CD4-positive, alpha-beta T cell (primary cell): ENCODE measurements around the gene GABRB1. TPM values are rescaled to one million over a fixed set of nuclear protein-coding genes. Genes with fewer than 3 reads are reported as not detected.

Source experiments
- ATAC-seq: fragments of 200-7000 bp; cut with Tn5 transposase; one replicate; pipeline ENCODE4 v1.10.0; 2022; ENCODE audit warnings: mild to moderate bottlenecking; ENCODE audit not compliant: poor library complexity
- CTCF ChIA-PET: fragments of 350-600 bp; sonication (Branson Sonifier 250); formaldehyde crosslinking; loops from one replicate; lab custom pipeline; 2021; ENCODE audit warnings: antibody characterized with exemption, inconsistent platforms; lab: Charles Lee
- POLR2A ChIA-PET: fragments of 350-600 bp; sonication (Branson Sonifier 250); formaldehyde crosslinking; loops from one replicate; lab custom pipeline; 2021; ENCODE audit warnings: antibody characterized with exemption, inconsistent platforms; lab: Charles Lee
- DNase-seq, 14 experiments: peaks; one replicate each; pipeline ENCODE4 v3.0.0-alpha.2; 2013 to 2020; ENCODE audit warnings: mixed read lengths in 2 of 14
- H3K27ac ChIP-seq, 2 donors: one replicate each; pipeline versions ENCODE4 v1.5.1 to v1.7.0; 2013; ENCODE audit warnings: low read length in 2 of 2, low read depth in 1 of 2, mild to moderate bottlenecking in 1 of 2
- H3K27me3 ChIP-seq, 2 experiments: 1 replicate in 1 of 2; 2 replicates in 1 of 2; pipeline versions ENCODE4 v1.6.1 to v1.7.0; 2013; ENCODE audit warnings: low read length in 2 of 2, control low read depth in 1 of 2, mild to moderate bottlenecking in 1 of 2, moderate library complexity in 1 of 2; ENCODE audit not compliant: insufficient read depth in 2 of 2, control insufficient read depth in 1 of 2
- H3K36me3 ChIP-seq: one replicate; pipeline ENCODE4 v1.6.1; 2013; ENCODE audit warnings: low read length, control low read depth; ENCODE audit not compliant: insufficient read depth
- H3K4me1 ChIP-seq: one replicate; pipeline ENCODE4 v1.6.1; 2013; ENCODE audit warnings: low read length, control low read depth; ENCODE audit not compliant: insufficient read depth
- H3K4me3 ChIP-seq: one replicate; pipeline ENCODE4 v1.5.1; 2013; ENCODE audit warnings: mild to moderate bottlenecking, low read length, moderate library complexity
- H3K9me3 ChIP-seq, 2 experiments: 1 replicate in 1 of 2; 2 replicates in 1 of 2; pipeline versions ENCODE4 v1.6.1 to v1.7.0; 2013; ENCODE audit warnings: low read length in 2 of 2, mild to moderate bottlenecking in 2 of 2, control low read depth in 1 of 2, moderate library complexity in 1 of 2; ENCODE audit not compliant: control insufficient read depth in 1 of 2, insufficient read depth in 1 of 2
- H3K27ac Mint-ChIP-seq: one replicate; pipeline ENCODE4 v1.8.0; 2020; ENCODE audit warnings: mixed read lengths
- H3K27me3 Mint-ChIP-seq: one replicate; pipeline ENCODE4 v1.8.0; 2021; ENCODE audit warnings: mixed read lengths
- H3K36me3 Mint-ChIP-seq: one replicate; pipeline ENCODE4 v1.8.0; 2021; ENCODE audit warnings: low read depth, mixed read lengths
- H3K4me1 Mint-ChIP-seq: one replicate; pipeline ENCODE4 v1.8.0; 2021; ENCODE audit warnings: low read depth, mixed read lengths
- H3K4me3 Mint-ChIP-seq: one replicate; pipeline ENCODE4 v1.8.0; 2020; ENCODE audit warnings: mild to moderate bottlenecking, mixed read lengths
- H3K9me3 Mint-ChIP-seq: one replicate; pipeline ENCODE4 v1.8.0; 2020; ENCODE audit warnings: mixed read lengths
- intact Hi-C, 2 experiments: fragments of 100-400 bp; cut with DNase I in 1 of 2; cut with micrococcal nuclease in 1 of 2; formaldehyde crosslinking; loops; one replicate each; pipeline versions ENCODE4 v1.15.1 to v1.9.0; 2023 to 2025; cut with DNase I, micrococcal nuclease
- total RNA-seq, 174 experiments: library from RNA in 2 of 174; stranded (reverse) in 2 of 174; gene quantifications; one replicate each; pipeline ENCODE4 v1.2.3 and lab custom pipeline; 2021 to 2026
- TF ChIP-seq, protein P1 (sequence below): fragments of 200-600 bp; IDR thresholded peaks from one replicate; pipeline ENCODE4 v1.8.0; 2022; ENCODE audit warnings: antibody characterized with exemption, mild to moderate bottlenecking

Gene GABRB1
- total RNA-seq, 2 experiments from 2014 or later, result not detected

DNA sequence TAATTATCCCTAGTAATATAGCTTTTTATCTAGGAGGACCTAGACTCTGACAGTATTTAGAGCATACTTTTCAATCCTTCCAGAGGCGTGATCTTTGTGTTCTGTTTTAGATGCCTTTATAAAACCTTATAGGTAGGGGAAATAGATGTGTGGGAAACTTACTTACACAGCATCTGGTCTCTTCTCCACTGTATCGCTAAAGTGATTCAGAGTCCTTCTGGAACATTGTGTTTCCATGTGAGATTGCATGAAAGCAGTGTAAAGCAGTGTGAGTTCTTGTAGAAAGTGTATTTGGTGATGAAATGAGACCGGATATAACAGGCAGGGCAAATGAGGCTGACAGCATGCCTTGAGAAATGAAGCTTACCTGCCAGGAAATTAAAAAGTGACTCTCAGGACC, 9.5 kb downstream of the GABRB1 start:
- no peak overlapping the region for H3K27ac Mint-ChIP-seq
- no peaks in the 10 kb centered on the region for H3K4me1 Mint-ChIP-seq
- H3K9me3 Mint-ChIP-seq, result no peaks in the 10 kb centered on the region
- H3K4me3 ChIP-seq, result no peak overlapping the region
- no peak overlapping the region for H3K27ac ChIP-seq
- no peaks in the 10 kb centered on the region for H3K4me1 ChIP-seq
- POLR2A ChIA-PET, result no interaction called here
- no peak overlapping the region for H3K4me3 Mint-ChIP-seq
- TF ChIP-seq, protein P1, sequence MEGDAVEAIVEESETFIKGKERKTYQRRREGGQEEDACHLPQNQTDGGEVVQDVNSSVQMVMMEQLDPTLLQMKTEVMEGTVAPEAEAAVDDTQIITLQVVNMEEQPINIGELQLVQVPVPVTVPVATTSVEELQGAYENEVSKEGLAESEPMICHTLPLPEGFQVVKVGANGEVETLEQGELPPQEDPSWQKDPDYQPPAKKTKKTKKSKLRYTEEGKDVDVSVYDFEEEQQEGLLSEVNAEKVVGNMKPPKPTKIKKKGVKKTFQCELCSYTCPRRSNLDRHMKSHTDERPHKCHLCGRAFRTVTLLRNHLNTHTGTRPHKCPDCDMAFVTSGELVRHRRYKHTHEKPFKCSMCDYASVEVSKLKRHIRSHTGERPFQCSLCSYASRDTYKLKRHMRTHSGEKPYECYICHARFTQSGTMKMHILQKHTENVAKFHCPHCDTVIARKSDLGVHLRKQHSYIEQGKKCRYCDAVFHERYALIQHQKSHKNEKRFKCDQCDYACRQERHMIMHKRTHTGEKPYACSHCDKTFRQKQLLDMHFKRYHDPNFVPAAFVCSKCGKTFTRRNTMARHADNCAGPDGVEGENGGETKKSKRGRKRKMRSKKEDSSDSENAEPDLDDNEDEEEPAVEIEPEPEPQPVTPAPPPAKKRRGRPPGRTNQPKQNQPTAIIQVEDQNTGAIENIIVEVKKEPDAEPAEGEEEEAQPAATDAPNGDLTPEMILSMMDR, result no peak
- intact Hi-C loops, result no loop called here
- H3K27me3 ChIP-seq, result no peaks in the 10 kb centered on the region
- CTCF ChIA-PET, result no interaction called here
- ATAC-seq, result no peak
- peaks cover 23% of the 10 kb centered on the region for H3K27me3 Mint-ChIP-seq
- no peaks in the 10 kb centered on the region for H3K36me3 ChIP-seq
- no peaks in the 10 kb centered on the region for H3K36me3 Mint-ChIP-seq
- no peak for DNase-seq
- no peaks in the 10 kb centered on the region for H3K9me3 ChIP-seq

DNA sequence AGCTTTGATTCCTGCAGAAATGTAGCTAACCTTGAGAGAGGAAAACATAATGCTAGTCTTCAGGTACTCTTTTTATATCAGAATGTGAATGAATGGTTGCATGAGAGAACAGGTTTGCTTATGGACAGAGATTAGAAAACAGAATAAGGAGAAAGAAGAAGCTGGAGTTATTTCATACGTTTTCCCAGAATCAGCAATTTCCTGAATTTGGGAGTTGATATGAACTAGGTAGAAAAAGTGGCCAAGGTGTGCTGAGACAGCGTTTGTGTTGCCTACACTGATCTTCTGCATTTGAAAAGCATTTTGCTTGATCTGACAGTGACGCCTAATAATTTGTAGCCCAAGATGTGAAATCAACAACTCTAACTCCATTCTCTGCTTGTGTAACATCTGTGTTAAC, 12.5 kb downstream of the GABRB1 start:
- POLR2A ChIA-PET, result no interaction called here

DNA sequence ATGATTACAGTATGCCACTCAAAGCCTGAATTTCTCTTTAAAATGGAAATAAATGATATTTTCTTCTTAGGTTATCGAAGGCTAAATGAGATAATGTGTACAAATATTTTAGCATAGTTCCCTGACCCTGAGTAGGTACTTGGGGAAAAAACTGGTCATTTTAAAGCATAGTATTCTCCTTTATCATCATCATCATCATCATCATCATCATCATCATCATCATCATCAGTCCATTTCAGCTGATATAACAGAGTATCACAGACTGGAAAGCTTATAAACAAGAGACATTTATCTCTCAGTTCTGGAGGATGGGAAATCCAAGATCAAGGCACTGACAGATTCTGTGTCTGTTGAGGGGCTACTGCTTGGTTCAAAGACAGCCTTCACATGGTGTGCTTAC, 13.9 kb downstream of the GABRB1 start:
- Mint-ChIP-seq H3K4me1 (no peaks in the 10 kb centered on the region), H3K27me3 (peaks cover 40% of the 10 kb centered on the region), H3K4me3 (no peak overlapping the region), H3K9me3 (peaks cover 2% of the 10 kb centered on the region), H3K27ac (no peak overlapping the region), H3K36me3 (no peaks in the 10 kb centered on the region)
- TF ChIP-seq, protein P1, result no peak
- ATAC-seq (no peak), DNase-seq (no peak)
- H3K36me3 ChIP-seq, result no peaks in the 10 kb centered on the region
- H3K27ac ChIP-seq, result no peak overlapping the region
- no peaks in the 10 kb centered on the region for H3K27me3 ChIP-seq
- H3K9me3 ChIP-seq, result no peaks in the 10 kb centered on the region
- no peaks in the 10 kb centered on the region for H3K4me1 ChIP-seq
- intact Hi-C loops, result no loop called here
- CTCF ChIA-PET, result no interaction called here
- POLR2A ChIA-PET, result no interaction called here
- no peak overlapping the region for H3K4me3 ChIP-seq

More for the DNA sequence above, 12.5 kb downstream of the GABRB1 start:
- no peaks in the 10 kb centered on the region for H3K27me3 ChIP-seq
- no peaks in the 10 kb centered on the region for H3K4me1 ChIP-seq
- DNase-seq, result no peak
- no peak for ATAC-seq
- TF ChIP-seq, protein P1, result no peak
- Mint-ChIP-seq H3K4me1 (no peaks in the 10 kb centered on the region), H3K4me3 (no peak overlapping the region), H3K36me3 (no peaks in the 10 kb centered on the region), H3K27ac (no peak overlapping the region), H3K27me3 (peaks cover 30% of the 10 kb centered on the region), H3K9me3 (peaks cover 2% of the 10 kb centered on the region)
- intact Hi-C loops, result no loop called here
- H3K4me3 ChIP-seq, result no peak overlapping the region
- no peak overlapping the region for H3K27ac ChIP-seq
- no peaks in the 10 kb centered on the region for H3K36me3 ChIP-seq
- CTCF ChIA-PET, result no interaction called here
- no peaks in the 10 kb centered on the region for H3K9me3 ChIP-seq
